OCI-LY3 (cell line): Measurements from ENCODE around the gene MYO5B.

Source experiments
- H2AFZ ChIP-seq: fragments of 200-600, 300-600 bp; shearing (Covaris generic); 2 replicates; pipeline ENCODE4 v1.6.0; 2014; ENCODE audit warnings: antibody characterized with exemption, low read depth, low read length
- H3K27ac ChIP-seq: fragments of 200-600, 300-600 bp; sonication (generic); 2 replicates; pipeline ENCODE4 v1.5.1; 2014; ENCODE audit warnings: mild to moderate bottlenecking, low read length, moderate library complexity, mixed read lengths
- H3K27me3 ChIP-seq: fragments of 200-600, 300-600 bp; sonication (generic); 2 replicates; pipeline ENCODE4 v1.6.1; 2014; ENCODE audit warnings: low read depth, low read length, mixed read lengths
- H3K36me3 ChIP-seq: fragments of 200-600, 300-600 bp; sonication (generic); replicated peaks from 2 replicates; pipeline ENCODE3; 2014; ENCODE audit warnings: low read depth, low read length, mixed read lengths
- H3K4me1 ChIP-seq: fragments of 300-600, 200-600 bp; sonication (generic); 2 replicates; pipeline ENCODE4 v1.6.1; 2014; ENCODE audit warnings: low read length, mixed read lengths
- H3K4me2 ChIP-seq: fragments of 200-600, 300-600 bp; sonication (generic); 2 replicates; pipeline ENCODE4 v1.6.1; 2014; ENCODE audit warnings: low read length, mixed read lengths
- H3K4me3 ChIP-seq: fragments of 300-600, 200-600 bp; sonication (generic); 2 replicates; pipeline ENCODE4 v1.5.1; 2014; ENCODE audit warnings: antibody characterized with exemption, mild to moderate bottlenecking, low read length, moderate library complexity
- H3K79me2 ChIP-seq: fragments of 300-600, 200-600 bp; shearing (Covaris generic); 2 replicates; pipeline ENCODE4 v1.6.1; 2014; ENCODE audit warnings: mild to moderate bottlenecking, low read length, mixed read lengths
- H3K9ac ChIP-seq: fragments of 300-600, 200-600 bp; shearing (Covaris generic); 2 replicates; pipeline ENCODE4 v1.6.0; 2014; ENCODE audit warnings: mild to moderate bottlenecking, low read length, moderate library complexity
- H3K9me3 ChIP-seq: fragments of 200-600, 300-600 bp; shearing (Covaris generic); 2 replicates; pipeline ENCODE4 v1.6.1; 2014; ENCODE audit warnings: low read length, mixed read lengths; ENCODE audit not compliant: insufficient read depth
- H4K20me1 ChIP-seq: fragments of 200-600, 300-600 bp; sonication (generic); 2 replicates; pipeline ENCODE4 v1.6.1; 2016; ENCODE audit warnings: low read length, mixed read lengths; ENCODE audit not compliant: insufficient read depth
- CTCF ChIP-seq: fragments of 200-600, 300-600 bp; sonication (generic); IDR thresholded peaks from 2 replicates; pipeline ENCODE4 v1.5.1; 2014; ENCODE audit warnings: antibody characterized with exemption, low read length, low read depth
- EZH2phosphoT487 ChIP-seq: fragments of 200-600 bp; shearing (Covaris generic); IDR thresholded peaks from 2 replicates; pipeline ENCODE4 v1.6.1; 2018; ENCODE audit warnings: antibody characterized with exemption, mixed run types, low read depth

MYO5B gene

GRCh38 chr18:49866680-49867079 is 328.3 kb downstream of the MYO5B start:
- Histone ChIP-seq H3K27me3 (0 out of 2 replicates have a peak, but pooled peaks cover 3% of the 10 kb centered on the region), H3K4me1 (0 out of 2 replicates have a peak, but pooled peaks cover 4% of the 10 kb centered on the region), H3K4me2 (no peak overlapping the region), H3K36me3 (no peaks in the 10 kb centered on the region), H3K27ac (no peak overlapping the region), H3K9ac (no peak overlapping the region), H2AFZ (no peak overlapping the region), H3K9me3 (no peaks in the 10 kb centered on the region), H4K20me1 (no peaks in the 10 kb centered on the region), H3K79me2 (no peaks in the 10 kb centered on the region), H3K4me3 (no peak overlapping the region)
- TF ChIP-seq EZH2phosphoT487 (no peak), CTCF (no peak)

GRCh38 chr18:49865401-49865800 is 329.5 kb downstream of the MYO5B start:
- no peaks in the 10 kb centered on the region for H3K36me3 ChIP-seq
- no peak for TF ChIP-seq EZH2phosphoT487

GRCh38 chr18:49863769-49864621 is 331.0 kb downstream of the MYO5B start:
- no peaks in the 10 kb centered on the region for H4K20me1 ChIP-seq
- TF ChIP-seq CTCF: no peak
- no peak for TF ChIP-seq EZH2phosphoT487
- H3K4me2 ChIP-seq: no peak overlapping the region
- H3K36me3 ChIP-seq: no peaks in the 10 kb centered on the region
- H3K4me3 ChIP-seq: no peak overlapping the region
- no peaks in the 10 kb centered on the region for H3K9me3 ChIP-seq
- H3K4me1 ChIP-seq: no peaks in the 10 kb centered on the region
- H3K27me3 ChIP-seq: no peaks in the 10 kb centered on the region
- H3K9ac ChIP-seq: no peak overlapping the region
- H3K27ac ChIP-seq: no peak overlapping the region
- H2AFZ ChIP-seq: no peak overlapping the region
- H3K79me2 ChIP-seq: no peaks in the 10 kb centered on the region

More at GRCh38 chr18:49865401-49865800, 329.5 kb downstream of the MYO5B start:
- Histone ChIP-seq H3K4me1 (no peaks in the 10 kb centered on the region), H3K4me3 (no peak overlapping the region), H4K20me1 (no peaks in the 10 kb centered on the region), H3K27me3 (no peaks in the 10 kb centered on the region), H3K4me2 (no peak overlapping the region), H2AFZ (no peak overlapping the region), H3K9me3 (no peaks in the 10 kb centered on the region), H3K9ac (no peak overlapping the region), H3K27ac (no peak overlapping the region), H3K79me2 (no peaks in the 10 kb centered on the region)

GRCh38 chr18:49862656-49863385 is 332.1 kb downstream of the MYO5B start:
- TF ChIP-seq CTCF (no peak), EZH2phosphoT487 (no peak)
- no peaks in the 10 kb centered on the region for H3K9me3 ChIP-seq
- no peaks in the 10 kb centered on the region for H3K79me2 ChIP-seq
- no peak overlapping the region for H3K4me2 ChIP-seq
- no peak overlapping the region for H3K4me3 ChIP-seq
- no peaks in the 10 kb centered on the region for H4K20me1 ChIP-seq
- H3K4me1 ChIP-seq: peaks cover 9% of the 10 kb centered on the region
- H3K27ac ChIP-seq: no peak overlapping the region
- H2AFZ ChIP-seq: no peak overlapping the region
- no peak overlapping the region for H3K9ac ChIP-seq
- H3K27me3 ChIP-seq: no peaks in the 10 kb centered on the region
- H3K36me3 ChIP-seq: no peaks in the 10 kb centered on the region
